WTC11 (cell line): Measurements from ENCODE around the gene CRYBB1. TPM values are rescaled to one million over a fixed set of nuclear protein-coding genes. Genes with fewer than 3 reads are reported as not detected.
A peak's percentile ranks its signal among the peaks of the same experiment; 100 is the strongest.

Experiments used
- ATAC-seq: fragments of 200-7000 bp; cut with Tn5 transposase; 2 replicates; pipeline ENCODE4 v1.10.0; 2021; ENCODE audit warnings: mild to moderate bottlenecking, moderate library complexity
- CTCF ChIA-PET: fragments of 300-600 bp; sonication (Branson Sonifier 250); formaldehyde crosslinking; loops from one replicate; lab custom pipeline; 2021; ENCODE audit warnings: antibody characterized with exemption; lab: Charles Lee
- POLR2A ChIA-PET: fragments of 350-600 bp; sonication (Branson Sonifier 250); formaldehyde crosslinking; loops from one replicate; lab custom pipeline; 2021; ENCODE audit warnings: antibody characterized with exemption; lab: Charles Lee
- DNase-seq: peaks from one replicate; pipeline ENCODE4 v3.0.0; 2021; ENCODE audit warnings: low spot score
- H3K27ac Mint-ChIP-seq: 2 replicates; pipeline ENCODE4 v1.8.0; 2021; ENCODE audit warnings: mixed read lengths
- H3K27me3 Mint-ChIP-seq: 2 replicates; pipeline ENCODE4 v1.8.0; 2021; ENCODE audit warnings: low read depth, mild to moderate bottlenecking, moderate library complexity, mixed read lengths
- H3K36me3 Mint-ChIP-seq: 2 replicates; pipeline ENCODE4 v1.8.0; 2021; ENCODE audit warnings: mixed read lengths
- H3K4me1 Mint-ChIP-seq: 2 replicates; pipeline ENCODE4 v1.8.0; 2022; ENCODE audit warnings: mixed read lengths
- H3K4me3 Mint-ChIP-seq: 2 replicates; pipeline ENCODE4 v1.8.0; 2021; ENCODE audit warnings: mild to moderate bottlenecking, moderate library complexity, mixed read lengths
- H3K9me3 Mint-ChIP-seq: 2 replicates; pipeline ENCODE4 v1.8.0; 2021; ENCODE audit warnings: mixed read lengths
- CREM ChIP-seq: sonication (generic); formaldehyde crosslinking; IDR thresholded peaks from 2 replicates; pipeline ENCODE4 v1.8.1; 2022; ENCODE audit warnings: mild to moderate bottlenecking, missing genetic modification reagents, moderate library complexity
- EMX1 ChIP-seq: fragments of 250-450 bp; sonication (Bioruptor Pico); IDR thresholded peaks from 2 replicates; pipeline ENCODE4 v1.8.0; 2021; ENCODE audit warnings: mild to moderate bottlenecking
- ETV6 ChIP-seq: sonication (generic); formaldehyde crosslinking; IDR thresholded peaks from 2 replicates; pipeline ENCODE4 v1.8.1; 2022; ENCODE audit warnings: mild to moderate bottlenecking, missing genetic modification reagents
- GABPB1 ChIP-seq: sonication (generic); formaldehyde crosslinking; IDR thresholded peaks from 2 replicates; pipeline ENCODE4 v1.8.1; 2023; ENCODE audit warnings: mild to moderate bottlenecking, missing genetic modification reagents
- IRF2 ChIP-seq: sonication (generic); formaldehyde crosslinking; IDR thresholded peaks from 2 replicates; pipeline ENCODE4 v1.8.0; 2022; ENCODE audit warnings: low read depth, missing genetic modification reagents, borderline replicate concordance
- JUN ChIP-seq: sonication (generic); formaldehyde crosslinking; IDR thresholded peaks from 2 replicates; pipeline ENCODE4 v1.8.0; 2023; ENCODE audit warnings: mild to moderate bottlenecking, missing genetic modification reagents
- SMAD3 ChIP-seq: sonication (generic); formaldehyde crosslinking; IDR thresholded peaks from 2 replicates; pipeline ENCODE4 v1.8.0; 2022; ENCODE audit warnings: missing genetic modification reagents, mild to moderate bottlenecking, borderline replicate concordance
- SP1 ChIP-seq: sonication (generic); formaldehyde crosslinking; conservative IDR thresholded peaks from 2 replicates; pipeline ENCODE4 v1.8.1; 2022; ENCODE audit warnings: missing genetic modification reagents
- TEAD4 ChIP-seq: sonication (generic); formaldehyde crosslinking; IDR thresholded peaks from 2 replicates; pipeline ENCODE4 v1.8.0; 2022; ENCODE audit warnings: mild to moderate bottlenecking, missing genetic modification reagents
- TP53 ChIP-seq: sonication (generic); formaldehyde crosslinking; IDR thresholded peaks from 2 replicates; pipeline ENCODE4 v1.8.1; 2023; ENCODE audit warnings: mild to moderate bottlenecking, missing genetic modification reagents
- ZNF416 ChIP-seq: fragments of 250-450 bp; sonication (Bioruptor Pico); IDR thresholded peaks from 2 replicates; pipeline ENCODE4 v1.9.0; 2021; ENCODE audit warnings: mild to moderate bottlenecking, inconsistent platforms
- ZNF423 ChIP-seq: fragments of 250-450 bp; sonication (Bioruptor Pico); IDR thresholded peaks from 2 replicates; pipeline ENCODE4 v2.1.2; 2022; ENCODE audit warnings: mild to moderate bottlenecking, moderate library complexity
- ZNF671 ChIP-seq: fragments of 250-450 bp; sonication (Bioruptor Pico); IDR thresholded peaks from 2 replicates; pipeline ENCODE4 v1.8.0; 2021; ENCODE audit warnings: mild to moderate bottlenecking
- total RNA-seq: library from RNA; stranded (reverse); gene quantifications from 3 replicates; pipeline ENCODE4 v1.2.3, GENCODE V29; 2021
- TF ChIP-seq, protein P1 (sequence below): sonication (generic); formaldehyde crosslinking; conservative IDR thresholded peaks from 2 replicates; pipeline ENCODE4 v1.8.1; 2022; ENCODE audit warnings: mild to moderate bottlenecking, missing genetic modification reagents
- TF ChIP-seq, protein P2 (sequence below): sonication (generic); formaldehyde crosslinking; IDR thresholded peaks from 2 replicates; pipeline ENCODE4 v1.8.1; 2022; ENCODE audit warnings: low read depth, mild to moderate bottlenecking, moderate library complexity, missing genetic modification reagents, borderline replicate concordance
- TF ChIP-seq, protein P3 (sequence below): sonication (generic); formaldehyde crosslinking; IDR thresholded peaks from 2 replicates; pipeline ENCODE4 v1.8.0; 2023; ENCODE audit warnings: missing genetic modification reagents
- TF ChIP-seq, protein P4 (sequence below): sonication (generic); formaldehyde crosslinking; IDR thresholded peaks from 2 replicates; pipeline ENCODE4 v1.8.1; 2023; ENCODE audit warnings: mild to moderate bottlenecking, moderate library complexity, missing genetic modification reagents
- TF ChIP-seq, protein P5 (sequence below): sonication (generic); formaldehyde crosslinking; IDR thresholded peaks from 2 replicates; pipeline ENCODE4 v1.8.0; 2022; ENCODE audit warnings: missing genetic modification reagents
- TF ChIP-seq, protein P6 (sequence below): sonication (generic); formaldehyde crosslinking; IDR thresholded peaks from 2 replicates; pipeline ENCODE4 v1.8.1; 2022; ENCODE audit warnings: mild to moderate bottlenecking, missing genetic modification reagents, moderate library complexity, borderline replicate concordance
- TF ChIP-seq, protein P7 (sequence below): sonication (generic); formaldehyde crosslinking; IDR thresholded peaks from 2 replicates; pipeline ENCODE4 v1.8.0; 2023; ENCODE audit warnings: missing genetic modification reagents, mild to moderate bottlenecking, borderline replicate concordance

CRYBB1 gene
- total RNA-seq, 1 experiment from 2014 or later, result 4.0 TPM

DNA sequence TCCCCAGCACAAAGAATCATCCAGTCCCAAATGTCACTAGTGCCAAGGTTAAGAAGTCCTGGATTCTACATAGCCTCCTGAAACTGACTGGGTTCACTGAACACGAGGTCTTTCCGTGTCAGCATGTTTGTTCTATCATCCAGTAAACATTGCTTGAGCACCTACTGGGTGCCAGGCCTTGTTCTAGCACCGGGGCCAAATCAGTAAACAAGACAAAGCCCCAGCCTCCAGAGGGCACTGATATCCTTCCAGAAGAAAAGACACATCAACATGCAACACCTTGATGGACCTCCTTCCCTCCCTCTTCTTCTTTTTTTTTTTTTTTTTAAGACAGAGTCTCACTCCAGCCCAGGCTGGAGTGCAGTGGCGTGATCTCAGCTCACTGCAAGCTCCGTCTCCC, 54.8 kb downstream of the CRYBB1 start (continued):
- TF ChIP-seq, protein P1, sequence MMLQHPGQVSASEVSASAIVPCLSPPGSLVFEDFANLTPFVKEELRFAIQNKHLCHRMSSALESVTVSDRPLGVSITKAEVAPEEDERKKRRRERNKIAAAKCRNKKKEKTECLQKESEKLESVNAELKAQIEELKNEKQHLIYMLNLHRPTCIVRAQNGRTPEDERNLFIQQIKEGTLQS, result no peak
- no peak for TF ChIP-seq JUN (CRISPR knock-in tag)

DNA sequence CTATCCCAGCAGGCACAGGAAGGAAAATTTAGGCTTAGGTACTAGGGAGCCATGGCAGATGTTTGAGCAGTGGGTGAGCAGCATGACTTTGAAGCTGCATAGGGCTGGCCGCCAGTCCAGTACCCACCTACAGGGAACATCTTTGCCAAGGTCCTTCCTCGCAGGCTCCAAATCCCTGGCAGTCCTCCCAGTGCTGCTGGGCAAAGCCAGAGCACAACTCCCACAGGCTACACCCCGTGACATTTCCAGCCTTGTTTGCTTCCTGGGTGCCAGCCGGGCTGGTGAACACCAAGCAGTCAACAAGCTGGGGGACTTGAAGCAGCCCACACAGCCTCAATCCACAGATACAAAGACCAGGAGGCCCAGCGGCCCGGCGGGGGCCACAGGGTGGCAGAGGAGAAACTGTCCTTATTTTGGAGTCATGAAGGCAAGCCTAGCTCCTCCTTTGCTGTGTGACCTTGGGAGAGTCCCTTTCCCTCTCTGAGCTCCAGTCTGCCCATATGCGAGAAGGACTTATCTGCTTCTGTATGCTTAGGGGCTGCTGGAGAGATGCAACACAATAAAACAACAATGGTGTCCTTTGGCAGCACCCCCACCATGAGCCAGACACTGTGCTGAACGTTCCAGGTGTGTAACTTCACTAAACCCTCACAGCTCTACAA, 55.9 kb downstream of the CRYBB1 start:
- TF ChIP-seq, protein P2, sequence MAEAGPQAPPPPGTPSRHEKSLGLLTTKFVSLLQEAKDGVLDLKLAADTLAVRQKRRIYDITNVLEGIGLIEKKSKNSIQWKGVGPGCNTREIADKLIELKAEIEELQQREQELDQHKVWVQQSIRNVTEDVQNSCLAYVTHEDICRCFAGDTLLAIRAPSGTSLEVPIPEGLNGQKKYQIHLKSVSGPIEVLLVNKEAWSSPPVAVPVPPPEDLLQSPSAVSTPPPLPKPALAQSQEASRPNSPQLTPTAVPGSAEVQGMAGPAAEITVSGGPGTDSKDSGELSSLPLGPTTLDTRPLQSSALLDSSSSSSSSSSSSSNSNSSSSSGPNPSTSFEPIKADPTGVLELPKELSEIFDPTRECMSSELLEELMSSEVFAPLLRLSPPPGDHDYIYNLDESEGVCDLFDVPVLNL, result no peak
- TF ChIP-seq GABPB1 (CRISPR knock-in tag), result no peak
- TF ChIP-seq, protein P3, sequence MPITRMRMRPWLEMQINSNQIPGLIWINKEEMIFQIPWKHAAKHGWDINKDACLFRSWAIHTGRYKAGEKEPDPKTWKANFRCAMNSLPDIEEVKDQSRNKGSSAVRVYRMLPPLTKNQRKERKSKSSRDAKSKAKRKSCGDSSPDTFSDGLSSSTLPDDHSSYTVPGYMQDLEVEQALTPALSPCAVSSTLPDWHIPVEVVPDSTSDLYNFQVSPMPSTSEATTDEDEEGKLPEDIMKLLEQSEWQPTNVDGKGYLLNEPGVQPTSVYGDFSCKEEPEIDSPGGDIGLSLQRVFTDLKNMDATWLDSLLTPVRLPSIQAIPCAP (CRISPR knock-in tag), result no peak
- no peak for TF ChIP-seq SP1
- TF ChIP-seq, protein P4, sequence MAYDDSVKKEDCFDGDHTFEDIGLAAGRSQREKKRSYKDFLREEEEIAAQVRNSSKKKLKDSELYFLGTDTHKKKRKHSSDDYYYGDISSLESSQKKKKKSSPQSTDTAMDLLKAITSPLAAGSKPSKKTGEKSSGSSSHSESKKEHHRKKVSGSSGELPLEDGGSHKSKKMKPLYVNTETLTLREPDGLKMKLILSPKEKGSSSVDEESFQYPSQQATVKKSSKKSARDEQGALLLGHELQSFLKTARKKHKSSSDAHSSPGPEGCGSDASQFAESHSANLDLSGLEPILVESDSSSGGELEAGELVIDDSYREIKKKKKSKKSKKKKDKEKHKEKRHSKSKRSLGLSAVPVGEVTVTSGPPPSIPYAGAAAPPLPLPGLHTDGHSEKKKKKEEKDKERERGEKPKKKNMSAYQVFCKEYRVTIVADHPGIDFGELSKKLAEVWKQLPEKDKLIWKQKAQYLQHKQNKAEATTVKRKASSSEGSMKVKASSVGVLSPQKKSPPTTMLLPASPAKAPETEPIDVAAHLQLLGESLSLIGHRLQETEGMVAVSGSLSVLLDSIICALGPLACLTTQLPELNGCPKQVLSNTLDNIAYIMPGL (CRISPR knock-in tag), result no peak
- TF ChIP-seq TP53 (CRISPR knock-in tag), result no peak
- TF ChIP-seq IRF2 (CRISPR knock-in tag), result no peak
- no peak for TF ChIP-seq ZNF671 (CRISPR knock-in tag)
- no peak for TF ChIP-seq ETV6
- no peak for TF ChIP-seq CREM (CRISPR knock-in tag)
- TF ChIP-seq, protein P5, sequence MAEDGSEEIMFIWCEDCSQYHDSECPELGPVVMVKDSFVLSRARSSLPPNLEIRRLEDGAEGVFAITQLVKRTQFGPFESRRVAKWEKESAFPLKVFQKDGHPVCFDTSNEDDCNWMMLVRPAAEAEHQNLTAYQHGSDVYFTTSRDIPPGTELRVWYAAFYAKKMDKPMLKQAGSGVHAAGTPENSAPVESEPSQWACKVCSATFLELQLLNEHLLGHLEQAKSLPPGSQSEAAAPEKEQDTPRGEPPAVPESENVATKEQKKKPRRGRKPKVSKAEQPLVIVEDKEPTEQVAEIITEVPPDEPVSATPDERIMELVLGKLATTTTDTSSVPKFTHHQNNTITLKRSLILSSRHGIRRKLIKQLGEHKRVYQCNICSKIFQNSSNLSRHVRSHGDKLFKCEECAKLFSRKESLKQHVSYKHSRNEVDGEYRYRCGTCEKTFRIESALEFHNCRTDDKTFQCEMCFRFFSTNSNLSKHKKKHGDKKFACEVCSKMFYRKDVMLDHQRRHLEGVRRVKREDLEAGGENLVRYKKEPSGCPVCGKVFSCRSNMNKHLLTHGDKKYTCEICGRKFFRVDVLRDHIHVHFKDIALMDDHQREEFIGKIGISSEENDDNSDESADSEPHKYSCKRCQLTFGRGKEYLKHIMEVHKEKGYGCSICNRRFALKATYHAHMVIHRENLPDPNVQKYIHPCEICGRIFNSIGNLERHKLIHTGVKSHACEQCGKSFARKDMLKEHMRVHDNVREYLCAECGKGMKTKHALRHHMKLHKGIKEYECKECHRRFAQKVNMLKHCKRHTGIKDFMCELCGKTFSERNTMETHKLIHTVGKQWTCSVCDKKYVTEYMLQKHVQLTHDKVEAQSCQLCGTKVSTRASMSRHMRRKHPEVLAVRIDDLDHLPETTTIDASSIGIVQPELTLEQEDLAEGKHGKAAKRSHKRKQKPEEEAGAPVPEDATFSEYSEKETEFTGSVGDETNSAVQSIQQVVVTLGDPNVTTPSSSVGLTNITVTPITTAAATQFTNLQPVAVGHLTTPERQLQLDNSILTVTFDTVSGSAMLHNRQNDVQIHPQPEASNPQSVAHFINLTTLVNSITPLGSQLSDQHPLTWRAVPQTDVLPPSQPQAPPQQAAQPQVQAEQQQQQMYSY (CRISPR knock-in tag), result no peak
- TF ChIP-seq, protein P6, sequence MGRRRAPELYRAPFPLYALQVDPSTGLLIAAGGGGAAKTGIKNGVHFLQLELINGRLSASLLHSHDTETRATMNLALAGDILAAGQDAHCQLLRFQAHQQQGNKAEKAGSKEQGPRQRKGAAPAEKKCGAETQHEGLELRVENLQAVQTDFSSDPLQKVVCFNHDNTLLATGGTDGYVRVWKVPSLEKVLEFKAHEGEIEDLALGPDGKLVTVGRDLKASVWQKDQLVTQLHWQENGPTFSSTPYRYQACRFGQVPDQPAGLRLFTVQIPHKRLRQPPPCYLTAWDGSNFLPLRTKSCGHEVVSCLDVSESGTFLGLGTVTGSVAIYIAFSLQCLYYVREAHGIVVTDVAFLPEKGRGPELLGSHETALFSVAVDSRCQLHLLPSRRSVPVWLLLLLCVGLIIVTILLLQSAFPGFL (CRISPR knock-in tag), result no peak
- TF ChIP-seq TEAD4 (CRISPR knock-in tag), result no peak
- no peak for TF ChIP-seq ZNF416 (CRISPR knock-in tag)
- TF ChIP-seq SMAD3, result no peak
- no peak for TF ChIP-seq ZNF423
- TF ChIP-seq EMX1 (CRISPR knock-in tag), result no peak
- no peak for TF ChIP-seq JUN (CRISPR knock-in tag)
- TF ChIP-seq, protein P7, sequence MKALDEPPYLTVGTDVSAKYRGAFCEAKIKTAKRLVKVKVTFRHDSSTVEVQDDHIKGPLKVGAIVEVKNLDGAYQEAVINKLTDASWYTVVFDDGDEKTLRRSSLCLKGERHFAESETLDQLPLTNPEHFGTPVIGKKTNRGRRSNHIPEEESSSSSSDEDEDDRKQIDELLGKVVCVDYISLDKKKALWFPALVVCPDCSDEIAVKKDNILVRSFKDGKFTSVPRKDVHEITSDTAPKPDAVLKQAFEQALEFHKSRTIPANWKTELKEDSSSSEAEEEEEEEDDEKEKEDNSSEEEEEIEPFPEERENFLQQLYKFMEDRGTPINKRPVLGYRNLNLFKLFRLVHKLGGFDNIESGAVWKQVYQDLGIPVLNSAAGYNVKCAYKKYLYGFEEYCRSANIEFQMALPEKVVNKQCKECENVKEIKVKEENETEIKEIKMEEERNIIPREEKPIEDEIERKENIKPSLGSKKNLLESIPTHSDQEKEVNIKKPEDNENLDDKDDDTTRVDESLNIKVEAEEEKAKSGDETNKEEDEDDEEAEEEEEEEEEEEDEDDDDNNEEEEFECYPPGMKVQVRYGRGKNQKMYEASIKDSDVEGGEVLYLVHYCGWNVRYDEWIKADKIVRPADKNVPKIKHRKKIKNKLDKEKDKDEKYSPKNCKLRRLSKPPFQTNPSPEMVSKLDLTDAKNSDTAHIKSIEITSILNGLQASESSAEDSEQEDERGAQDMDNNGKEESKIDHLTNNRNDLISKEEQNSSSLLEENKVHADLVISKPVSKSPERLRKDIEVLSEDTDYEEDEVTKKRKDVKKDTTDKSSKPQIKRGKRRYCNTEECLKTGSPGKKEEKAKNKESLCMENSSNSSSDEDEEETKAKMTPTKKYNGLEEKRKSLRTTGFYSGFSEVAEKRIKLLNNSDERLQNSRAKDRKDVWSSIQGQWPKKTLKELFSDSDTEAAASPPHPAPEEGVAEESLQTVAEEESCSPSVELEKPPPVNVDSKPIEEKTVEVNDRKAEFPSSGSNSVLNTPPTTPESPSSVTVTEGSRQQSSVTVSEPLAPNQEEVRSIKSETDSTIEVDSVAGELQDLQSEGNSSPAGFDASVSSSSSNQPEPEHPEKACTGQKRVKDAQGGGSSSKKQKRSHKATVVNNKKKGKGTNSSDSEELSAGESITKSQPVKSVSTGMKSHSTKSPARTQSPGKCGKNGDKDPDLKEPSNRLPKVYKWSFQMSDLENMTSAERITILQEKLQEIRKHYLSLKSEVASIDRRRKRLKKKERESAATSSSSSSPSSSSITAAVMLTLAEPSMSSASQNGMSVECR (CRISPR knock-in tag), result no peak
- TF ChIP-seq, all 79 proteins: peak for 0
- Mint-ChIP-seq H3K36me3 (0 out of 2 replicates have a peak, but pooled peaks cover 3% of the 10 kb centered on the region), H3K27me3 (no peaks in the 10 kb centered on the region; the same call in 1 of the 2 replicates), H3K4me3 (no peak overlapping the region), H3K9me3 (no peaks in the 10 kb centered on the region), H3K4me1 (peaks cover 79% of the 10 kb centered on the region), H3K27ac (peak overlapping the region; percentile 38; the same call in 1 of the 2 replicates)
- ATAC-seq, result no peak
- ChIA-PET POLR2A (interaction anchor here (0.6 kb wide), 1 partner anchor 544 kb away, joined by 3 read pairs; no protein-coding TSS in a partner anchor), CTCF (interaction anchor here (0.6 to 1.0 kb wide), 2 partner anchors 8 to 28 kb away, joined by 3 read pairs; no protein-coding TSS in a partner anchor)
- DNase-seq, result no peak
